Left ventricle myocardium inferior (tissue), 1 donor: Measurements from ENCODE around the gene SDK1. TPM values are rescaled to one million over a fixed set of nuclear protein-coding genes. Genes with fewer than 3 reads are reported as not detected.
A peak's percentile ranks its signal among the peaks of the same experiment; 100 is the strongest.
"Not testable (repeated sequence)": the region's sequence is repeated elsewhere in the genome, so short reads cannot be mapped to it uniquely, and the experiment has no call there.

Source experiments
- DNase-seq: peaks from one replicate; pipeline ENCODE4 v3.0.0-alpha.2; 2020
- H3K27ac ChIP-seq: fragments of 200-600 bp; replicated peaks from 2 replicates; pipeline ENCODE4 v1.8.0; 2021
- H3K27me3 ChIP-seq: fragments of 200-600 bp; 2 replicates; pipeline ENCODE4 v1.8.0; 2021; ENCODE audit warnings: low read depth
- H3K36me3 ChIP-seq: fragments of 200-600 bp; 2 replicates; pipeline ENCODE4 v1.8.0; 2021
- H3K4me1 ChIP-seq: fragments of 200-600 bp; 2 replicates; pipeline ENCODE4 v1.8.0; 2021
- H3K4me3 ChIP-seq: fragments of 200-600 bp; 2 replicates; pipeline ENCODE4 v1.8.0; 2021; ENCODE audit warnings: mild to moderate bottlenecking, moderate library complexity
- H3K9me3 ChIP-seq: fragments of 200-600 bp; replicated peaks from 2 replicates; pipeline ENCODE4 v1.8.0; 2021
- CTCF ChIP-seq: fragments of 200-600 bp; IDR thresholded peaks from 2 replicates; pipeline ENCODE4 v1.8.0; 2021; ENCODE audit warnings: antibody characterized with exemption, mild to moderate bottlenecking, borderline replicate concordance
- intact Hi-C: fragments of 100-400 bp; cut with micrococcal nuclease; formaldehyde crosslinking; loops from one replicate; pipeline ENCODE4 v1.11.0; 2022
- total RNA-seq: library from RNA; stranded (reverse); fragmentation: NEBNext Ultra II Directional; extraction: Animal tissue kit (Norgen Biotek cat#: 25700); gene quantifications from one replicate; pipeline ENCODE4 v1.2.1, GENCODE V29; 2021
- donor health status: DM: no; HTN: yes; CAD: no; lungs with severe emphysema.

The SDK1 gene
- total RNA-seq, 1 donor from 2014 or later, result 1.3 TPM

DNA sequence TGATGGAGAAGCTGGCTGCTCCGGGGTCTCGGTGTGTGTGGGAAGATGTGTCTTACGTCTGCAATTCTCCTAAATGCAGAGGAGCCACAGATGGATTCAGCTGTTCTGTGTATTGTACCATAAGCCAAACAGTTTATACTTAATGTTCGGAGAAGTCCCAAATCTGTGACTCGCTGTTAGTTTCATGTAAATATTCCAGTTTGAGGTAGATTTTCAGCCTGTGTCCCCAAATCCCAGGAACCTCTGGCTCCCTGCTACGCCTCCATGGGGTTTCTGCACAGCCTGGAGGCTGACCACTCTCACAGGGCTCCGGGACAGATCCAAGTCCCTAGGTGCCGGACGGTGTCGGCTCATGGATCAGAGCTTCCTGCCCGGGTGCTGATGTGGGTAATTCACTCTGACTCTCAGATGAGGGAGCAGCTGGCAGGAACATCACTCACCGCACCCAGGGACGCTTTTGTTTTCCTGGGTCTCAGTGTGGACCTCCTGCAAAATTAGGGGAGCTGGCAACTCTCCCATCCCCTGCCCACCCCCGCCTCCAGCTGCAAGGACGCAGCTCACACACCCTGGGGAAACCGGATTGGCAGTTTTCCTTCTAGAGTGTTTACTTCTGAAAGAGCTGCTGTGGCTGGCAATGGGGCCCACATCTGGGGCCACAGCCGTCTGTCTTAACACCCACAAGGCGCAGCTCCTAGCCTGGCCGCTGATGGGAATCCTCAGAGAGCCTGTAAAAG, 960.0 kb downstream of the SDK1 start:
- intact Hi-C loops, result no loop called here
- peak overlapping the region; percentile 9 for H3K4me3 ChIP-seq
- no peaks in the 10 kb centered on the region for H3K9me3 ChIP-seq
- H3K36me3 ChIP-seq, result no peaks in the 10 kb centered on the region
- DNase-seq, result no peak
- peaks cover 12% of the 10 kb centered on the region for H3K27me3 ChIP-seq
- H3K4me1 ChIP-seq, result no peaks in the 10 kb centered on the region
- peak overlapping the region; percentile 23 for H3K27ac ChIP-seq
- no peak for TF ChIP-seq CTCF

DNA sequence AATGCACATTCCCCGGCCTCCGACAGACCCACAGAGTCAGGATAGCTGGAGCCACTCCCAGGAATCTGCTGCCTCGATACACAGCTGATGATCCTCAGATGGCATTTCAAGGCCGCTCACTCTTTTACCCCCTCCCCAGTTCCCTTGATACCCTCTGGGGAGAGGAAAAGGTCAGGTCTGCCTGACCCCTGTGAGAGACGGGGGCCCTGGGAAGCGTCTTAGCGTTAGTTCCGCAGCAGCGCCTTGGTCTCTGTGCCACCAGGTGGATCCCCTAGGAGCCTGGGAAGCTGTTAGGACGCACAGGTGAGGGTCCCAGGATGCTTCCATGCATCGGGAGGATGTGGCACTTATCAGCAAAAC, 960.5 kb downstream of the SDK1 start:
- Histone ChIP-seq H3K4me3 (peak overlapping the region; percentile 9), H3K27me3 (peaks cover 12% of the 10 kb centered on the region), H3K27ac (peak overlapping the region; percentile 23), H3K4me1 (no peaks in the 10 kb centered on the region), H3K9me3 (no peaks in the 10 kb centered on the region), H3K36me3 (no peaks in the 10 kb centered on the region)
- TF ChIP-seq CTCF, result no peak
- intact Hi-C loops, result no loop called here
- no peak for DNase-seq

DNA sequence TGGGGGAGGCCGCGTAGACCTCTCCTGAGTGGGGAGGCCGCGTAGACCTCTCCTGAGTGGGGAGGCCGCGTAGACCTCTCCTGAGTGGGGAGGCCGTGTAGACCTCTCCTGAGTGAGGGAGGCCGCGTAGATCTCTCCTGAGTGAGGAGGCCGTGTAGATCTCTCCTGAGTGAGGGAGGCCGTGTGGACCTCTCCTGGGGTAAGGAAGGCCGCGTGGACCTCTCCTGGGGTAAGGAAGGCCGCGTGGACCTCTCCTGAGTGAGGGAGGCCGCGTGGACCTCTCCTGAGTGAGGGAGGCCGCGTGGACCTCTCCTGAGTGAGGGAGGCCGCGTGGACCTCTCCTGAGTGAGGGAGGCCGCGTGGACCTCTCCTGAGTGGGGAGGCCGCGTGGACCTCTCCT, 963.2 kb downstream of the SDK1 start:
- H3K27me3 ChIP-seq, result peaks cover 24% of the 10 kb centered on the region
- DNase-seq, H3K4me1 ChIP-seq, H3K36me3 ChIP-seq, H3K27ac ChIP-seq, H3K4me3 ChIP-seq, H3K9me3 ChIP-seq, intact Hi-C loops: not testable (repeated sequence)

- Histone ChIP-seq H3K27ac (no peak overlapping the region), H3K9me3 (no peaks in the 10 kb centered on the region), H3K27me3 (peaks cover 32% of the 10 kb centered on the region), H3K36me3 (no peaks in the 10 kb centered on the region), H3K4me3 (no peak overlapping the region), H3K4me1 (no peaks in the 10 kb centered on the region)
- intact Hi-C loops, result no loop called here
- DNase-seq, result no peak
- TF ChIP-seq CTCF, result no peak
Measured at GRCh38 chr7:4265066-4265465, 964.0 kb downstream of the SDK1 start.

GRCh38 chr7:4265676-4266075, 964.6 kb downstream of the SDK1 start:
- intact Hi-C loops, result no loop called here
- Histone ChIP-seq H3K4me1 (no peaks in the 10 kb centered on the region), H3K27me3 (peaks cover 37% of the 10 kb centered on the region), H3K4me3 (no peak overlapping the region), H3K9me3 (no peaks in the 10 kb centered on the region), H3K27ac (no peak overlapping the region), H3K36me3 (no peaks in the 10 kb centered on the region)
- no peak for TF ChIP-seq CTCF
- DNase-seq, result no peak

- H3K9me3 ChIP-seq, result no peaks in the 10 kb centered on the region
- H3K36me3 ChIP-seq, result no peaks in the 10 kb centered on the region
- no peak for TF ChIP-seq CTCF
- no peak for DNase-seq
- no peak overlapping the region for H3K4me3 ChIP-seq
- intact Hi-C loops, result no loop called here
- H3K4me1 ChIP-seq, result no peaks in the 10 kb centered on the region
- H3K27ac ChIP-seq, result no peak overlapping the region
- peaks cover 44% of the 10 kb centered on the region for H3K27me3 ChIP-seq
Measured at GRCh38 chr7:4266270-4267040, 965.4 kb downstream of the SDK1 start.
